ENCODE measurements around the gene CFAP61.

Gene CFAP61

DNA sequence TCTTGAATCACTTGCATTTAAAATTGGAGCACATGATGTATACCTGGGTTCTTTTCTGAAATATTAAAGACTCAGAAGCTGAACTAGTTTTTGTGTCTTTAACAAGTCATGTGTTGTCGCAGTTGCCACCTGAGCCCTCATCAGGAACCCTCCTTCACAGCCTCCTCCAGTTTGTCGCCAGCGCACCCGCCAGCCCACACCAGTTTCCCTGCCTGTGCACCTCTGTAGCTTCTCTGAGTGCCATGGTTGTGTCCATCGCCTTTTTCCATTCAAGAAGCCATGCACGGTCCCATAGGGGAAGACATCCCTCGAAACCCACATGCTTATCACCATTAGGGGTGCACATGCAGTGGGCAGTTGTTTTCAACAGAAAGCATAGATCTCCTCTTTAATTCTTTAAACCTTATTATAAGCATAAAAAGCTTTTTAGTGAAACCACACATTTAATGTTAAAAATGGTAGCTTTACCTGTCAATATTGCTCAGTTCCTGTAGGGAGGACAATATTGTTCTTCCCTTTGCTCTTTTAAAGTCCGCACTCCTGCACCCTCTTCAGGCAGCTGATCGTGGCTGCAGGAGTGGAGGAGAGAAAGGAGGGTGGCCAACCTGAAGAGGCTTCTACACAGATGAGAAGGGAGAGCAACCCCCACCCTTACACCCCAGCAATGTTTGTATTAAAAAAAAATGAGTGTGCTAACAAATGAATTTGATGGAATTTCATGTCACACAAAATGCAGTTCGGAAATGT is 121.9 kb downstream of the CFAP61 start:
- no peak for DNase-seq

DNA sequence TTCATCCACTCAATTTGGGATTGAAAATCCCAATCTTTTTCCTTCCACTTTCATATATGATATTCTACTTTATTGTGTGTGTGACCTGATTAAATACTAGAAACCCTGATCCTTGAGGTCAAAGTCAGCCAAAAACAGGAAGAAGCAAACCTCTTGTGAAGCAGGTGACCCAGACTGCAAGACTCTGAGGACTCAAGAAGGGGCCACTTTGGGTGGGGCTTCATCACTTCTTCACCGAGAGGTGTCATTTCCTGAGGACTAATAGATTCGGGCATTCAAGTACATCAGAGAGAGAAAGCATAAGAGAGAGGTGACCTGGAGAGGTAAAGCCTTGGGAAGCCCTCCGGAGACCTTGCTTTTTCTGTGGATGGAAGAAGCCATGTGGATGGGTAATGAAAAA is 129.0 kb downstream of the CFAP61 start:
- DNase-seq = no peak

- no peak for DNase-seq
Measured at GRCh38 chr20:20184149-20184548, 131.8 kb downstream of the CFAP61 start.

GRCh38 chr20:20184706-20185105 is 132.4 kb downstream of the CFAP61 start:
- DNase-seq = no peak

GRCh38 chr20:20188647-20189046 is 136.3 kb downstream of the CFAP61 start:
- DNase-seq = no peak

GRCh38 chr20:20192366-20192765 is 140.0 kb downstream of the CFAP61 start:
- DNase-seq = no peak

DNA sequence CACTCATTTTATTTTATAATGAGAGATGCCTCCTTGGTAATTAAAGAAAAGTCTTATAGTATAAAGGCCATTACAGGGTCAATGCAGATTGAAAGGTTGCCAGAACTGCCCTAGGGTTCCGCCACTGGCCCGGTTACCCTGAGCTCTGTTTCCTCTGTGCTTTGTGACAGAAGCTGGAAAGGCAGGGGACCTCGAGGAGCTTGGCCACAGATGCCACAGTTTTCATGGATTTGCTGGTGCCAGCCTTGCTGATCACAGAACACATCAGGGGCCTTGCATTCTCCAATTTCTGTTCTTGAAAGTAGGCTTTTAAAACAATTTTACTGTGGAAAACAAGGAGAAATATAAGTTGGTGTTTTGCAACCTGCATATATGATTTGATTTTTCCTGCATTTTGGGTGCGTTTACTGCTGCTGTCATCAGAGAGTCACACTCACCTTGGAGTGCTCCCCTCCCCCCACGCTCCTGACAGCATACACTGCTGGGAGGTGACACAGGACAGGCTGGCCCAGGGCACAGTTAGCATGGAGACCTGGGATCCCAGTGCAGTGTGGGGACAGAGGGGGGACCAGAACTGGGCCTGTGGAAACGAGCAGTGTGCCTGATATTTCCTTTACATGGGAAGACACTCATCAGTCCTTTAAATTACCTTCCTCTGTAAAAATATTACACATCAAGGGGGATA is 142.8 kb downstream of the CFAP61 start:
- DNase-seq = no peak

- DNase-seq = no peak
Measured at GRCh38 chr20:20196610-20197009, 144.3 kb downstream of the CFAP61 start.

DNA sequence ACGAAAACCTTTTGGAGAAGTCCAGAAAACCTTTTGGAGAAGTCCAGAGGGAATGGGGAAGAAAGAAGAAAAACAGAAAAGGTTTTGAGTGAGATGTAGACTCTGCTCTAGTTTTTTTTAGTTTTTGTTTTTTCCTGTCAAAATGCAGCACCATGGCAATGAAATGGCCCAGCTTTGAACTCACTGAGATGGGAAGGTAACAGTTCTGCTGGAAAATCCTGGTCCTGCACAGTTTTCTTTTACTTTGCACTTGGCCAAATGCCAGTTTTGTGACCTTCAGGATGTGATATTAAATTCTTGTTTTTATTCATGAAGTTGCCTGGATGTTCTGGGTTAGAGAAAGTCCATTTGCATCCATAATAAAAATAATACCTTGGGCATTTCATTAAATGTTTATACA is 145.7 kb downstream of the CFAP61 start:
- DNase-seq = no peak

DNA sequence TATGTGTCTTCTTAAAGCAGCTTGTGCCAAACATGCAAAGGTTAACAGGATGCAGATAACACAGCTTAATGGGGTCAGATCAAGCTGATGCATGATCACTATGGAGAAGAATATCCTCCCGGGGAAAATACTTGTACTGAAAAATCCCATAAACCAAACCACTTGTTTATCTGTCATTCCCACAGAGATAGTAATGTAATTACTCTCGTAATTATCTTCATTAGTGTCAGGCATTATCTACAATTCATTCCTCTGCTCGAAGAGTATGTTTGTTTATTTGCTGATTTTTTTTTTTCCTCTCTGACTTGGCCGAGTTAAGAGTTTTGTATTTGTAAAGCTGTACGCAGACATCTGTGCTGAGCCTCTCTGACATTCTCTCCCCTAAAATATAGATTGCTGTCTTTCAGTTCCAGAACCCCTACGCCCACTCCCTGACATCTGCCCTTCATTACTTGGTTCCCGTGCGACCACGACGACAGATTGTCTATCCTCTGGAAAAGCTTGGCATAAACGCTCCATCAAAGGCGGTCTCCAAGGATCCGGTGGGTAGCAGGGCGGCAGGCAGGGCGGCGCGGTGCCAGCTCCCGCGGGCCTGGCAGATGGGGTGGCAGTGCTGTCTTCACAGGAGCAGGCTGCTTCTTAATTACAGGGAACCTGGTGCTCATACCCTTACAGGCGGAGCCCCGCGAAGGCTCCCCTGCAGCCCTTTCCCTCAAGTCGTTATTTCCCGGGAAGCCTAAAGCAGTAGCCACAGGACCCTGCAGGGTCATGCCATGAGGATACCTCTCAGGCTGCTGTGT is 147.2 kb downstream of the CFAP61 start:
- no peak for DNase-seq

- no peak for DNase-seq
Measured at GRCh38 chr20:20201124-20201523, 148.8 kb downstream of the CFAP61 start.

DNA sequence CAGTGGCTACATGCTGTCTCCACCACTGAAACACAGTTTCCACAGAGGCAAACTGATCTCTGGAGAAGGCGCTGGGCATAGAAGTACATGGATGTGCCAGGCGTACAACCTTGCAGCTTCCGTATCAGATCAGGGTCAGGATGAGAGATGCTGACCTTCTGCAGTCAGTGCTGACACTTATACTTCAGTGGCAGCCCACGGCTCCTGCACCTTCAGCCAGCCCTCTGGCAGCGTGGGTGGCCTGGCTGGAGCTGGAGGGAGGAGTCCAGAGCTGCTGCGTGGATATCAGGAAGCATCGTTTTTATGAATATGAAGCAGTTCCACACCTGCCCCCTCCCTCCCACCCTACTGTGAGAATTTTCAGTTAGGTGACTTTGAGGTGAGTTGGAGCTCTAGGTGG is 149.3 kb downstream of the CFAP61 start:
- DNase-seq = no peak

- no peak for DNase-seq
Measured at GRCh38 chr20:20202768-20203167, 150.4 kb downstream of the CFAP61 start.

- DNase-seq = no peak
Measured at GRCh38 chr20:20203784-20204183, 151.5 kb downstream of the CFAP61 start.

GRCh38 chr20:20204256-20204655 is 151.9 kb downstream of the CFAP61 start:
- DNase-seq = no peak

- no peak for DNase-seq
Measured at GRCh38 chr20:20205141-20205861, 153.0 kb downstream of the CFAP61 start.

GRCh38 chr20:20205862-20206236 is 153.5 kb downstream of the CFAP61 start:
- no peak for DNase-seq

DNA sequence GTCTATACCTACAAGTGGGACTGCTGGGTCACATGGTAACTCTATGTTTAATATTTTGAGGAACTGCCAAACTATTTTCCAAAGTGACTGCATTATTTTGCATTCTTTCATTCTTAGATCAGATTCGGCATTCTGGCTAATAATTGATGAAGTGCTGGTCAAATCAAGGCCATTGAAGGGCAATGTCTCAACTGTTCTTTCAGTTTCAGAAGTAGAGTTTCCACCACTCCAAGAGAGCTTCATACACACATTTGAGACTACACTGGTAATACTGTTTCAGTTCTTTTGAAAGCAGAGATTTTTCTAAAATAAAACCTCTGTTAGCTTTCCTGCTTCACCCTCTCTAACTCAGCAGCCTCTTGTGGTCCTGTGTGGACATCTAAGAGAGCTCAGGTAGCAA is 154.5 kb downstream of the CFAP61 start:
- DNase-seq = no peak

DNA sequence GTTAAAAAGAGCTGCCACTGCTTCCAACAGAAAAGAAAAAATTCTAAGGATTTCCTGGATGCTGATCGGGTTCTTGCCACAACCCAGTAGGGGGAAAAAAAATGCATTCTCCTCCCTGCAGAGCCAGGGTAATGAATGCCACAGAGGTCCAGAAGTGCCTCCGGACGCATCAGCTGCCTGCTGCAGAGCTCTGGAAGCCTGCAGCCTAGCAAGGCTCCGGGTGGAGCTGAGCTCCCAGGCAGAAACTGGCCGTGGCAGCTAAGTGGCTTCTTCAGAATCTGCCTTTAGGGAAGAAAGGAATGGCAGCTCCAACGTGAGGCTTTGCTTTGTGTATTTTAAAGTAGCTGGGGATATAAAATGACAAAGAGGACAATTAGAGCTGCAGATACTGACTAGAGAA is 155.0 kb downstream of the CFAP61 start:
- no peak for DNase-seq

- DNase-seq = no peak
Measured at GRCh38 chr20:20207872-20208271, 155.5 kb downstream of the CFAP61 start.

DNA sequence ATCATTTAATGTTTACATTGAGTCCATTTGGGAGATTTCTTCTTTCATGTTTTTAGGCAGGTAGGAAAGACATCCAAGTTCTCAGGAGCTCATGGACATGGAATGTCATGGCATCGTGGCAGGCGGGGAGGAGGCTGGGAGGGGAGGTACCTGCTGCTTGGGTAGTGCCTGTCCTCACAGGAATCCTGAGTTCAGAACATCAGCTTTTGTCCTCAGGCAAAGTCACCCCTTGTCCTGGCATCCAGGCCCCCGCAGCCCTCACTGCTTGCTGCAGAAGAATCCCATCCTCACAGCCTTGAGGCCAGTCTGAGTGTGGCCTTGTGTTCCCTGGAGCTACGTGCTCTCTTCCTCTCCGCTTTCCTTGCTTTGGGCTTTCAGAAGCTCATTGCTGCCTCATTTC is 157.4 kb downstream of the CFAP61 start:
- no peak for DNase-seq

- DNase-seq = no peak
Measured at GRCh38 chr20:20210327-20210726, 158.0 kb downstream of the CFAP61 start.

DNA sequence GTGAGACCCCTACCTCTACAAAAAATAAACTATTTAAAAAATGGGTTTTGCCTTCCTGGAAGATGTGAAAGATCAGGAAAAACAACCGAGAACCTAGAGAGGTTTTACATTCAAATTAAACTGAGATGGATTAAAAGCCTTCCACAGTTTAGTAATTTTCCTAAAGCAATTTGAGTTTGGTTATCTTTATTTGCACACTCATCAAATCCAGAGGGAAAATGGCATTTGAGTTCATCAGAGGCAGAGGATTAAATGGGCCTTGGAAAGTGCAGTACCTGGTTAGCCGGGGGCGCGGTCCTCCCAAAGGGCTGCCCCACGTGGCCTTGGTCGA is 158.6 kb downstream of the CFAP61 start:
- DNase-seq = no peak

All from effector CD4-positive, alpha-beta T cell (primary cell).